NCI-H1048 (cell line): ENCODE measurements around the gene LRP8.

Experiments
- DNase-seq: peaks from one replicate; lab custom pipeline; 2025; lab: John Stamatoyannopoulos, UW

Gene LRP8

GRCh38 chr1:53304527-53304926 is 23.3 kb downstream of the LRP8 start:
- no peak for DNase-seq

GRCh38 chr1:53303726-53304515 is 23.9 kb downstream of the LRP8 start:
- no peak for DNase-seq

- no peak for DNase-seq
Observed at GRCh38 chr1:53303243-53303642, 24.6 kb downstream of the LRP8 start.

- DNase-seq, result no peak
Observed at GRCh38 chr1:53299233-53299632, 28.6 kb downstream of the LRP8 start.

- no peak for DNase-seq
Observed at GRCh38 chr1:53298045-53298637, 29.7 kb downstream of the LRP8 start.

- DNase-seq, result no peak
Observed at GRCh38 chr1:53297195-53297594, 30.7 kb downstream of the LRP8 start.

- DNase-seq, result no peak
Observed at GRCh38 chr1:53296117-53296749, 31.6 kb downstream of the LRP8 start.

GRCh38 chr1:53295726-53296116 is 32.1 kb downstream of the LRP8 start:
- no peak for DNase-seq

GRCh38 chr1:53295295-53295694 is 32.6 kb downstream of the LRP8 start:
- no peak for DNase-seq

GRCh38 chr1:53294567-53294966 is 33.3 kb downstream of the LRP8 start:
- no peak for DNase-seq

GRCh38 chr1:53294061-53294460 is 33.8 kb downstream of the LRP8 start:
- no peak for DNase-seq

- DNase-seq, result no peak
Observed at GRCh38 chr1:53293123-53293522, 34.7 kb downstream of the LRP8 start.

- no peak for DNase-seq
Observed at GRCh38 chr1:53292690-53293089, 35.2 kb downstream of the LRP8 start.

- DNase-seq, result no peak
Observed at GRCh38 chr1:53291574-53291973, 36.3 kb downstream of the LRP8 start.

GRCh38 chr1:53288790-53289429 is 39.0 kb downstream of the LRP8 start:
- DNase-seq, result no peak

GRCh38 chr1:53288002-53288789 is 39.7 kb downstream of the LRP8 start:
- no peak for DNase-seq

- no peak for DNase-seq
Observed at GRCh38 chr1:53286955-53287354, 40.9 kb downstream of the LRP8 start.

GRCh38 chr1:53285969-53286760 is 41.7 kb downstream of the LRP8 start:
- no peak for DNase-seq

GRCh38 chr1:53285546-53285945 is 42.3 kb downstream of the LRP8 start:
- no peak for DNase-seq

- no peak for DNase-seq
Observed at GRCh38 chr1:53284224-53285020, 43.4 kb downstream of the LRP8 start.
